GM12891 (cell line): Measurements from ENCODE around the gene ZNF541.
"Not testable (repeated sequence)": the region's sequence is repeated elsewhere in the genome, so short reads cannot be mapped to it uniquely, and the experiment has no call there.

Source experiments
- DNase-seq: peaks from one replicate; pipeline ENCODE4 v3.0.0; 2011; ENCODE audit warnings: low spot score; ENCODE audit not compliant: insufficient read length
- FAIRE-seq: peaks from 2 replicates; lab custom pipeline; 2011; peaks lifted over from hg19 to GRCh38; lab: Jason Lieb, UNC
- PAX5 ChIP-seq: IDR thresholded peaks from 2 replicates; pipeline ENCODE4 v1.6.1; 2011; ENCODE audit warnings: low read length, moderate library complexity, mild to moderate bottlenecking; ENCODE audit not compliant: insufficient read depth, severe bottlenecking
- POLR2A ChIP-seq: IDR thresholded peaks from 2 replicates; pipeline ENCODE4 v1.6.1; 2011; ENCODE audit warnings: low read depth, low read length, control low read depth
- POLR2AphosphoS5 ChIP-seq: IDR thresholded peaks from 2 replicates; pipeline ENCODE4 v1.6.1; 2011; ENCODE audit warnings: low read depth, low read length, control low read depth
- POU2F2 ChIP-seq: IDR thresholded peaks from 2 replicates; pipeline ENCODE4 v1.6.1; 2011; ENCODE audit warnings: low read depth, mild to moderate bottlenecking, control low read depth, low read length, moderate library complexity
- SPI1 ChIP-seq: IDR thresholded peaks from 2 replicates; pipeline ENCODE4 v1.6.1; 2011; ENCODE audit warnings: low read depth, low read length, control low read depth
- TAF1 ChIP-seq: IDR thresholded peaks from 2 replicates; pipeline ENCODE4 v1.6.1; 2011; ENCODE audit warnings: low read depth, low read length, control low read depth

ZNF541 gene

GRCh38 chr19:47600246-47601179 is 27.6 kb upstream of the ZNF541 start:
- DNase-seq (peak; percentile 99), FAIRE-seq (peak; percentile 97)
- TF ChIP-seq POLR2AphosphoS5 (peak; percentile 63), POLR2A (peak; percentile 78), POU2F2 (0 out of 2 replicates have a peak, but pooled peaks have one; percentile 5), SPI1 (no peak), TAF1 (peak; percentile 73; the same call in 1 of the 2 replicates)

DNA sequence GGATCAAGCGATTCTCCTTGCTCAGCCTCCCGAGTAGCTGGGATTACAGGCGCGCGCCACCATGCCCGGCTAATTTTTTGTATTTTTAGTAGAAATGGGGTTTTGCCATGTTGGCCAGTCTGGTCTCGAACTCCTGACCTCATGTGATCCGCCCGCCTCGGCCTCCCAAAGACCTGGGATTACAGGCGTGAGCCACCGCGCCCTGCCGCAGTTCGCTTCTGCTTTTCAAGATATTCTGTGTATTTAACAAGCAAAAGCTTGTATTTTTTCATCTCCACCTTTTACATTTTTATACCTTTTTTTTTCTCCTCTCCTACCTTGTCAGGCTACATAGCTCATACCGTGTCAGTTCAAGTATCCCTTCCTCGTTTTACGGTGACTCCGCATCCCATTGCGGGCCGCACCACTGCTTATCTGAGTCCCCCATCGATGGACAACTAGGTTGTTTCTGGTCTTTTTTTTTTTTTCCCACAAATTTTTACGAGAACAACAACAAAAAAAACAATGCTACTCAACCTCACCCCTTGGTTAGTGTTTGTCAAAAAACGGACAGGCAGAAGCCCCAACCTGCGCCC is 26.8 kb upstream of the ZNF541 start:
- not testable (repeated sequence) for DNase-seq, FAIRE-seq

DNA sequence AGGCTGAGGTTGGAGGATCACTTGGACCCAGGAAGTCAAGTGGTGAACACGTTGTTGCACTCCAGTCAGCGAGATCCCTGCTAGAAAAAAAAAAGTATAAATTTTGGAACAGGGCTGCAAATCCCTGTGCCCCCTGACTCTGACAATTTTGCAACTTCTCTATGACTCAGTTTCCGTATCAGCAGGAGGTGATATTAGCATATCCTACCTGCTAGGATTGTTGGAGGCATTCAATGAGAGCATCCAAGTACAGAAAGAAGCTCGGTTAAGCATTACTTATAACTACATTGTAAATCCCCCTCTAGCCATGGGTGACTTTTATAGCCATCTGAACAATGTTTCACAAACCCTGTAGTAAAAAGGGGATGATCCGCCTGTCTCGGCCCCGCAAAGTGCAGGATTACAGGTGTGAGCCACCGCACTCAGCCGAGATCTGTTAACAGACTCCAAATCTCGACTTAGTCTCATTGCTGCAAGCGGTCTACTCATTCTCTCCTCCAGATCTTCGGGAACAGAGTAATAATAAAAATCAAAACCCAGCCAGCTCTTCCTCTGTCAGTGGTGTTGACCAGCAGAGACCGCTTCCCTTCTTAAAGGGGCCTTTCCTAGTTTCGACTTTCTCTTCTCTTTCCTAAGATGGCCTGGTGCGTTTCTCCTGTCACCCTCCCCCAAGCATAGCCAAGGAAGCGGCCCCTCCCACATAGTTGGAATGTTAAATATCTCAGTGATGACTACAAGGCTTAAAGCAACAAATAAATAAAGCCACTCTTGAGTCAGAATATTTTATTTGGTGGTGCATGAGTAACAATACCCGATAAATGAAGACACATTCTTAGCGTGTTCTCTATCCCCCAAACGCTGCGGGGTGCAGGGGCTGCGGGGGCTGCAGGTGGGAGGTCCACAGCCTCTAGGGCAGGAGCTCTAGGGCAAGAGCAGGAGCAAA is 25.7 kb upstream of the ZNF541 start:
- TF ChIP-seq POU2F2 (no peak), SPI1 (no peak), TAF1 (no peak), POLR2AphosphoS5 (no peak)
- FAIRE-seq (no peak), DNase-seq (no peak)

- no peak for TF ChIP-seq PAX5
- 0 out of 2 replicates have a peak, but pooled peaks have one; percentile 1 for TF ChIP-seq SPI1
- no peak for TF ChIP-seq POLR2A
- DNase-seq (no peak), FAIRE-seq (no peak)
Observed at GRCh38 chr19:47595944-47596343, 23.0 kb upstream of the ZNF541 start.

- TF ChIP-seq POLR2AphosphoS5 (no peak), SPI1 (no peak), POLR2A (no peak), TAF1 (no peak), POU2F2 (no peak), PAX5 (no peak)
- no peak for DNase-seq
- no peak for FAIRE-seq
Observed at GRCh38 chr19:47593860-47594259, 20.9 kb upstream of the ZNF541 start.

GRCh38 chr19:47589824-47590223 is 16.9 kb upstream of the ZNF541 start:
- DNase-seq (no peak), FAIRE-seq (no peak)
- TF ChIP-seq POLR2AphosphoS5 (no peak), POU2F2 (no peak), SPI1 (no peak)

- FAIRE-seq, result no peak
Observed at GRCh38 chr19:47587295-47587694, 14.3 kb upstream of the ZNF541 start.

DNA sequence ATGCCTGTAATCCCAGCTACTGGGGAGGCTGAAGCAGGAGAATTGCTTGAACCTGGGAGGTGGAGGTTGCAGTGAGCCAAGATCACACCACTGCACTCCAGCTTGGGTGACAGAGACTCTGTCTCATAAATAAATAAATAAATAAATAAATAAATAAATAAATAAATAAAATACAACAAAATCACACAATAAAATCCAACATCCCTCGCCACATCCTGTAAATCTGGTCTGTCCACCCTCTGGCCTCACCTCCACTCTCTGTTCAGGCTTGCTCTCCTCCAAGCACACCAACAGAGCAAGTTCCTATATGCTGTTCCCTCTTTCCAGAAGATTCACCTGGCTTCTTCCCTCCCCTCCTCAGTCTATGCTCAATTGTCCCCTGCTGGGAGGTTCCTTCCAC is 10.2 kb upstream of the ZNF541 start:
- not testable (repeated sequence) for DNase-seq, FAIRE-seq

More at GRCh38 chr19:47587295-47587694, 14.3 kb upstream of the ZNF541 start:
- TF ChIP-seq POLR2AphosphoS5, result no peak
- no peak for TF ChIP-seq TAF1
- no peak for TF ChIP-seq PAX5
- no peak for TF ChIP-seq POU2F2
- TF ChIP-seq POLR2A, result no peak
- TF ChIP-seq SPI1, result no peak
- no peak for DNase-seq

GRCh38 chr19:47582320-47582909 is 9.5 kb upstream of the ZNF541 start:
- TF ChIP-seq POLR2A (no peak), PAX5 (no peak), POLR2AphosphoS5 (no peak)
- FAIRE-seq (no peak), DNase-seq (no peak)

DNA sequence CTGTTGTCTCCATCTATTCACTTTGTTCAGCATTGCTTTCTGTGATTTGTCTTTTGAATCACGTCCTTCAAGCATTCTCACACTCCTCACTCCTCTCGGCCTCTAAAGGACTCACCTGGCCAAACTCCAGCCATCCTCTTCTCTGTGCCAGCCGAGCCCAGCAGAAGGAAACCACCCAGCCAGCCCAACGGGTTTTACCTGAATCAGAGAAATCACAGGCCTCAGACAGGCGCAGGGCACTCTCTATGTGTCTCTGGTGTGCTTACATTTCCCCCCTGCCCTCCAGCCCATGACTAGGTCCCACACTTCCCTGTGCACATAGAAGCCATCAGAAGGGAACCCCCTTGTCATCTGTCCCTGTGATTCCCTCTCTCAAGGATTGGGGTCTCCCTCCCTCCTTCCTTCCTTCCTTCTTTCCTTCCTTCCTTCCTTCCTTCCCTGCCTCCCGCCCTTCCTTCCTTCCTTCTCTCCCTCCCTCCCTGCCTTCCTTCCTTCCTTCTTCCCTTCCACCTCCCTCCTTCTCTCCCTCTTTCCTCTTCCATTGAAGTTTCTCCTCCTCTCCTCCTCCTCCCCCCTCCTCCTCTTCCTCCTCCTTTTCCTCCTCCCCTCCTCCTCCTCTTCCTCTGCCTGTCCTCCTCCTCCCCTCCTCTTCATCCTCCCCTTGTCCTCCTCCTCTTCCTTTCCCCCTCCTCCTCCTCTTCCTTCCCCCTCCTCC is 8.8 kb upstream of the ZNF541 start:
- FAIRE-seq, result no peak
- no peak for DNase-seq
- TF ChIP-seq SPI1, result no peak
- no peak for TF ChIP-seq POLR2A
- TF ChIP-seq TAF1, result no peak
- TF ChIP-seq PAX5, result no peak
- TF ChIP-seq POU2F2, result no peak
- no peak for TF ChIP-seq POLR2AphosphoS5
